ENCODE data around the gene BCAS4. TPM values are rescaled to one million over a fixed set of nuclear protein-coding genes. Genes with fewer than 3 reads are reported as not detected.
A peak's percentile ranks its signal among the peaks of the same experiment; 100 is the strongest.
"Not testable (repeated sequence)": the region's sequence is repeated elsewhere in the genome, so short reads cannot be mapped to it uniquely, and the experiment has no call there.

BCAS4 gene
- total RNA-seq, 1 donor from 2014 or later, result 0.96 TPM

GRCh38 chr20:50799176-50799889 lies 4.5 kb downstream of the BCAS4 start:
- ATAC-seq, result no peak

- no peak for ATAC-seq
Observed at GRCh38 chr20:50799890-50800550, 5.2 kb downstream of the BCAS4 start.

GRCh38 chr20:50800986-50801746 lies 6.3 kb downstream of the BCAS4 start:
- ATAC-seq, result not testable (repeated sequence)

- ATAC-seq, result no peak
Observed at GRCh38 chr20:50801747-50802125, 6.9 kb downstream of the BCAS4 start.

GRCh38 chr20:50802289-50802688 lies 7.4 kb downstream of the BCAS4 start:
- ATAC-seq, result no peak

GRCh38 chr20:50804437-50805348 lies 9.8 kb downstream of the BCAS4 start:
- no peak for ATAC-seq

GRCh38 chr20:50805349-50805684 lies 10.5 kb downstream of the BCAS4 start:
- no peak for ATAC-seq

GRCh38 chr20:50806126-50806768 lies 11.4 kb downstream of the BCAS4 start:
- ATAC-seq, result no peak

- ATAC-seq, result no peak
Observed at GRCh38 chr20:50810063-50810462, 15.2 kb downstream of the BCAS4 start.

GRCh38 chr20:50810842-50811241 lies 16.0 kb downstream of the BCAS4 start:
- ATAC-seq, result no peak

GRCh38 chr20:50813101-50813643 lies 18.3 kb downstream of the BCAS4 start:
- ATAC-seq, result no peak

GRCh38 chr20:50813801-50814200 lies 18.9 kb downstream of the BCAS4 start:
- ATAC-seq, result no peak

- ATAC-seq, result no peak
Observed at GRCh38 chr20:50814438-50815161, 19.7 kb downstream of the BCAS4 start.

GRCh38 chr20:50815162-50815989 lies 20.5 kb downstream of the BCAS4 start:
- peak; percentile 33 for ATAC-seq

GRCh38 chr20:50817776-50818172 lies 22.9 kb downstream of the BCAS4 start:
- ATAC-seq, result no peak

GRCh38 chr20:50819349-50819748 lies 24.5 kb downstream of the BCAS4 start:
- ATAC-seq, result no peak

- no peak for ATAC-seq
Observed at GRCh38 chr20:50820515-50821256, 25.8 kb downstream of the BCAS4 start.

- no peak for ATAC-seq
Observed at GRCh38 chr20:50821257-50821921, 26.5 kb downstream of the BCAS4 start.

- ATAC-seq, result no peak
Observed at GRCh38 chr20:50821994-50822393, 27.1 kb downstream of the BCAS4 start.

All from esophagus mucosa (tissue), 1 donor.